Ureter (tissue), 1 donor: ENCODE results near the gene RNU6-7. TPM values are rescaled to one million over a fixed set of nuclear protein-coding genes. Genes with fewer than 3 reads are reported as not detected.

ENCODE experiments used
- total RNA-seq: library from RNA; stranded (reverse); gene quantifications from one replicate; pipeline ENCODE4 v1.2.4, GENCODE V29; 2023
- donor health status: DM: yes; HTN: yes; CAD: no.

RNU6-7 gene
- total RNA-seq, 1 donor from 2014 or later: not detected

Other genes with a start within 250 kb of the RNU6-7 start
- 138 TPM for gene ARHGAP5, start 124.7 kb upstream of the RNU6-7 start, total RNA-seq
- not detected for gene RNU6-8, start 1.2 kb downstream of the RNU6-7 start, total RNA-seq
- 16.5 TPM for gene AKAP6, start 127.3 kb downstream of the RNU6-7 start, total RNA-seq